Measurements from ENCODE around the gene TBC1D5. TPM values are rescaled to one million over a fixed set of nuclear protein-coding genes. Genes with fewer than 3 reads are reported as not detected.
"Not testable (repeated sequence)": the region's sequence is repeated elsewhere in the genome, so short reads cannot be mapped to it uniquely, and the experiment has no call there.

TBC1D5 gene, protein sequence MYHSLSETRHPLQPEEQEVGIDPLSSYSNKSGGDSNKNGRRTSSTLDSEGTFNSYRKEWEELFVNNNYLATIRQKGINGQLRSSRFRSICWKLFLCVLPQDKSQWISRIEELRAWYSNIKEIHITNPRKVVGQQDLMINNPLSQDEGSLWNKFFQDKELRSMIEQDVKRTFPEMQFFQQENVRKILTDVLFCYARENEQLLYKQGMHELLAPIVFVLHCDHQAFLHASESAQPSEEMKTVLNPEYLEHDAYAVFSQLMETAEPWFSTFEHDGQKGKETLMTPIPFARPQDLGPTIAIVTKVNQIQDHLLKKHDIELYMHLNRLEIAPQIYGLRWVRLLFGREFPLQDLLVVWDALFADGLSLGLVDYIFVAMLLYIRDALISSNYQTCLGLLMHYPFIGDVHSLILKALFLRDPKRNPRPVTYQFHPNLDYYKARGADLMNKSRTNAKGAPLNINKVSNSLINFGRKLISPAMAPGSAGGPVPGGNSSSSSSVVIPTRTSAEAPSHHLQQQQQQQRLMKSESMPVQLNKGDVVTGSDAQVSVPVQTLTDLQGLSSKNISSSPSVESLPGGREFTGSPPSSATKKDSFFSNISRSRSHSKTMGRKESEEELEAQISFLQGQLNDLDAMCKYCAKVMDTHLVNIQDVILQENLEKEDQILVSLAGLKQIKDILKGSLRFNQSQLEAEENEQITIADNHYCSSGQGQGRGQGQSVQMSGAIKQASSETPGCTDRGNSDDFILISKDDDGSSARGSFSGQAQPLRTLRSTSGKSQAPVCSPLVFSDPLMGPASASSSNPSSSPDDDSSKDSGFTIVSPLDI
- 10 to 100 TPM in 2 of 4 donors, 1 to 10 TPM in 2; 5.1 to 37.6 (median 12.4) TPM for polyA plus RNA-seq
- long read RNA-seq, donor 1: 0 reads
- long read RNA-seq, donor 2, partial matches to known transcripts: 7 of 7 reads
- long read RNA-seq, donor 2, other reads (novel, unspliced or antisense): 0 of 7 reads
- long read RNA-seq, donor 3: 0 reads
- long read RNA-seq, donor 4: 0 reads
- long read RNA-seq, donor 5, partial matches to known transcripts: 5 of 5 reads
- long read RNA-seq, donor 5, other reads (novel, unspliced or antisense): 0 of 5 reads
- long read RNA-seq, donor 6: 0 reads
- long read RNA-seq, donor 7: 0 reads
- long read RNA-seq, donor 8: 0 reads
- long read RNA-seq, donor 9: 0 reads
- long read RNA-seq, donor 10: 0 reads

DNA sequence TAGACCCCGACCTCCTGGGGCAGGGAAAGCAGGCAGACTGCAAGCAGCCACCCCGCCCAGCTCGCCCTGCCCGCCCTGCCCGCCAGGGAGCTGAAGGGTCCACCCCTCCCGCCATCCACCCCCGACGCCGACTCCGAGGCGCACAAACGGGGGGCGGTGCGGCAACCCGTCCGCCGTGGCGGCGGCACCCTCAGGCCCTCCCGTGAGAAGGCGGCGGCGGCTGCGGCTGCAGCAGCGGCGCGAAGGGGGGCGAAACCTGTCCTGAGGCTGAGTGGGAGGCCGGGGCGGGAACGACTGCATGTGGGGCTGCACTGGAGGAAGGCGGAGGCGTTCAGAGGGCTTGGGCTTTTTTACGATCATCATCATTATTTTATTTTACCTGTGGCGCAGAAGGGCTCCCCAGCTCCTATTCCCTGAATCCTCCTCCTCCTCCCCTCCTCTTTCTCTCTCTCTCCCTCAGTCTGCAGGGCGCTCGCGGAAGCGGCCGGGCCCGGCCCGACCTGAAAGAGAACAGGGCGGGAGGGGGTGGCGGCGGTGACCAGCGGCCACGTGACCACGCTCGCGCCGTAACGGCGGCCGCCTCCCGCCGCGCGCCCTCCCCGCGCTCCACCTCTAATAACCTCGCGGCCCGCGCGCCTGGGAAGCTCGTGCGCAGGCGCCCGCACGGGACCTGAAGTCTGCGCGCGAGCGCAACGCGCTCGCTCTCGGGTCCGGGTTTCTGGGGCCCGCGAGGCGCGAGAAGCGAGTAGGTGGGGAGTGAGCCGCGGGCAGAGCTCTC lies at the start of gene TBC1D5:
Gene TBC1D5 (minus strand): TSS at position 530 of the 778 bp plus-strand sequence. CDS start 234,061 bp downstream, outside the sequence.
- Histone ChIP-seq H3K27ac (ENCODE audit: low read depth in 1 of 3, low read length in 2 of 3) (peak within 1 kb of the TSS; percentile 95 to 98 (median 97)), H3K4me1 (ENCODE audit: control insufficient read depth in 3 of 3, insufficient read depth in 2 of 3, low read depth in 1 of 3, low read length in 2 of 3) (peaks cover 0 to 24% (median 7%) of the 10 kb centered on the region in 3 donors), H3K27me3 (ENCODE audit: control insufficient read depth in 3 of 3, insufficient read depth in 3 of 3, low read length in 3 of 3) (no peaks in the 10 kb centered on the region), H3K36me3 (ENCODE audit: control insufficient read depth in 3 of 3, insufficient read depth in 2 of 3, low read depth in 1 of 3, low read length in 3 of 3) (no peaks in the 10 kb centered on the region), H3K4me3 (ENCODE audit: low read depth in 1 of 3, low read length in 3 of 3) (peak within 1 kb of the TSS; percentile 76 to 82 (median 82)), H3K9me3 (ENCODE audit: control insufficient read depth in 2 of 2, insufficient read depth in 1 of 2, low read depth in 1 of 2, low read length in 1 of 2) (no peaks in the 10 kb centered on the region)
- FAIRE-seq (no peak), DNase-seq (peak; percentile 98 to 99)
- 0 to 1% (median 0%) methylated on average over 74 to 86 of the region's 86 CpGs for WGBS, 3 donors

DNA sequence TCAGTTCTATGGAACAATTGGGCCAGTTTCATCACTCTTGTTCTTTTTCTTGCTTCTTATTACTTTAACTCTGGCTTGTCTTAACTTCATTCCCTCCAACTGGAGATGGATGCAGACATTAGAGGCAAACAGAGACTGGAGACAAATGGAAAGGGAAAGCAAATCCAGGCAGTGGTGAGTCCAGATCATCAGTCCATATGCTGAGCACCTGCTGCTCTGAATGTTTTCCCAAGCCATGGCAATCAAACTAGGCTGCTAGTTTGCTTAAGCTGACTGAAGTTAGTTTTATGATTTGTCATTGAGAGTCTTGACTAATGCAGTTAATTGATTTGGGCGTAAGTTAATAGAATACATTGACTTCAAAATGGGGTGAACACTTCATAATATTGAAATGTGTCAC lies 41.0 kb upstream of the TBC1D5 start:
- FAIRE-seq (no peak), DNase-seq (peak; percentile 5 to 22)
- Histone ChIP-seq H3K27ac (ENCODE audit: low read depth in 1 of 3, low read length in 2 of 3) (no peak overlapping the region), H3K36me3 (ENCODE audit: control insufficient read depth in 3 of 3, insufficient read depth in 2 of 3, low read depth in 1 of 3, low read length in 3 of 3) (no peaks in the 10 kb centered on the region), H3K4me3 (ENCODE audit: low read depth in 1 of 3, low read length in 3 of 3) (no peak overlapping the region), H3K9me3 (ENCODE audit: control insufficient read depth in 2 of 2, insufficient read depth in 1 of 2, low read depth in 1 of 2, low read length in 1 of 2) (no peaks in the 10 kb centered on the region), H3K27me3 (ENCODE audit: control insufficient read depth in 3 of 3, insufficient read depth in 3 of 3, low read length in 3 of 3) (no peaks in the 10 kb centered on the region), H3K4me1 (ENCODE audit: control insufficient read depth in 3 of 3, insufficient read depth in 2 of 3, low read depth in 1 of 3, low read length in 2 of 3) (no peaks in the 10 kb centered on the region)
- WGBS, 3 donors: 54 to 80% (median 63%) methylated on average over 1 of the region's 1 CpG

DNA sequence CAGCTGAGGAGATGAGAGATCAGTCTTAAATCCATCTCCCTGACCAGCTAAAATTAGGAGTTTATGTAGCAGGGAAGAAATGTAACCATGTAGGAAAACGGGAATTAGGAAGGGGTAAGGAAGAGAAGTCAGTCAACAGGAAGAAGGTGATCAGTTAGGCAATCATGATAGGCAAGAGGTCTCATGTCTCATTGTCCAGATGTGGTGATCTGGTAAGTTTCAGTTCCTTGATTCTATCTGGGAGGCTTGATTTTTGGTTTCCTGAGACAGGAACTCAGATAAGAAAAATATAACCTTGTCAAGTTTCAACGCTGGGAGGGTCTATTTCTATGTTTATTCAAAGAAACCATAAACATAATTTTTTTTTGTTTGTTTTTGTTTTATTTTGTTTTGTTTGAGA lies 40.3 kb upstream of the TBC1D5 start:
- no peaks in the 10 kb centered on the region for H3K36me3 ChIP-seq (ENCODE audit: control insufficient read depth in 3 of 3, insufficient read depth in 2 of 3, low read depth in 1 of 3, low read length in 3 of 3)
- no peaks in the 10 kb centered on the region for H3K9me3 ChIP-seq (ENCODE audit: control insufficient read depth in 2 of 2, insufficient read depth in 1 of 2, low read depth in 1 of 2, low read length in 1 of 2)
- no peak overlapping the region for H3K4me3 ChIP-seq (ENCODE audit: low read depth in 1 of 3, low read length in 3 of 3)
- H3K27me3 ChIP-seq (ENCODE audit: control insufficient read depth in 3 of 3, insufficient read depth in 3 of 3, low read length in 3 of 3): no peaks in the 10 kb centered on the region
- no peaks in the 10 kb centered on the region for H3K4me1 ChIP-seq (ENCODE audit: control insufficient read depth in 3 of 3, insufficient read depth in 2 of 3, low read depth in 1 of 3, low read length in 2 of 3)
- FAIRE-seq (no peak), DNase-seq (no peak)
- 52 to 64% (median 54%) methylated on average over 2 of the region's 2 CpGs for WGBS, 3 donors
- H3K27ac ChIP-seq (ENCODE audit: low read depth in 1 of 3, low read length in 2 of 3): no peak overlapping the region

DNA sequence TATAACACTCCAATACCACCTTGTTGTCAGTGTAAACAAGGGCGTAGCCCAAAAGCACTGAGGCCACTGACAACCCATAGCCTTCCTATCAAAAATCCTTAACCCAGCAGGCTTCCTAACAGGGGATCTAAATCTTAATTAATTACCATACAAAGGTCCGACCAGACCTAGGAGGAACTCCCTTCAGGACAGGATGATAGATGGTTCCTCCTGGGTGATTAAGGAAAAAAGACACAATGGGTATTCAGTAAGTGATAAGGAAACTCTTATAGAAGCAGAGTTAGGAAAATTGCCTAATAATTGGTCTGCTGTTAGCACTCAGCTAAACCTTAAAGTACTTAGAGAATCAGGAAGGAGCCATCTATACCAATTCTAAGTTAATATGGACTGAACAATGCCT lies 37.9 kb upstream of the TBC1D5 start:
- not testable (repeated sequence) for H3K27me3 ChIP-seq (ENCODE audit: control insufficient read depth in 3 of 3, insufficient read depth in 3 of 3, low read length in 3 of 3); DNase-seq; H3K4me1 ChIP-seq (ENCODE audit: control insufficient read depth in 3 of 3, insufficient read depth in 2 of 3, low read depth in 1 of 3, low read length in 2 of 3); H3K27ac ChIP-seq (ENCODE audit: low read depth in 1 of 3, low read length in 2 of 3); H3K9me3 ChIP-seq (ENCODE audit: control insufficient read depth in 2 of 2, insufficient read depth in 1 of 2, low read depth in 1 of 2, low read length in 1 of 2); H3K4me3 ChIP-seq (ENCODE audit: low read depth in 1 of 3, low read length in 3 of 3); FAIRE-seq; H3K36me3 ChIP-seq (ENCODE audit: control insufficient read depth in 3 of 3, insufficient read depth in 2 of 3, low read depth in 1 of 3, low read length in 3 of 3)
- 48 to 61% (median 58%) methylated on average over 2 of the region's 2 CpGs for WGBS, 3 donors

DNA sequence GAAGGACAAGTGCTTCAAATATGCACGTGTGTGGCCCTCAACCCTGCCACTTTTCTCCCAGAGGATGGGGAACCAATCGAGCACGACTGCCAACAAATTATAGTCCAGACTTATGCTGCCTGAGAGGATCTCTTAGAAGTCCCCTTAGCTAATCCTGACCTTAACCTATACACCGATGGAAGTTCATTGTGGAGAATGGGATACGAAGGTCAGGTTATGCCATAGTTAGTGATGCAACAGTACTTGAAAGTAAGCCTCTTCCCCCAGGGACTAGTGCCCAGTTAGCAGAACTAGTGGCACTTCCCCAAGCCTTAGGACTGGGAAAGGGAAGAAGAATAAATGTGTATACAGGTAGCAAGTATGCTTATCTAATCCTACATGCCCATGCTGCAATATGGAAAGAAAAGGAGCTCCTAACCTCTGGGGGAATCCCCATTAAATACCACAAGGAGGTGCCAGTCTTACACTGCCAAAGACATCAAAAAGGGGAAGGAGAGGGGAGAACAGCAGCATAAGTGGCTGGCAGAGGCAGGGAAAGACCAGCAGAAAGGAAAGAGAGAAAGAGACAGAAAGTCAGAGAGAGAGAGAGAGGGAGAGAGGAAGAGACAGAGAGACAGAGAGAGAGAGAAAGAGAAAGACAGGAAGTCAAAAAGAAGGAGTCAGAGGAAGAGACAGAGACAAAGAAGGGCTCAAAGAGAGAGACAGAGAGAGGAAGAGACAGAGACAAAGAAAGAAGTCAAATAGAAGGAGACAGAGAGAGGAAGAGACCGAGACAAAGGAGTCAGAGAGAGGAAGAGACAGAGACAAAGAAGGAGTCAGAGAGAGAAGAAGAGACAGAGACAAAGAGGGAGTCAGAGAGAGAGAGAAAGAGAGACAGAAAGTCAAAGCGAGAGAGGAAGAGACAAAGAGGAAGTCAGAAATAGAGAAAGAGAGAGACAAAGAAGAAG lies 37.1 kb upstream of the TBC1D5 start:
- not testable (repeated sequence) for H3K27me3 ChIP-seq (ENCODE audit: control insufficient read depth in 3 of 3, insufficient read depth in 3 of 3, low read length in 3 of 3); FAIRE-seq; H3K27ac ChIP-seq (ENCODE audit: low read depth in 1 of 3, low read length in 2 of 3); H3K9me3 ChIP-seq (ENCODE audit: control insufficient read depth in 2 of 2, insufficient read depth in 1 of 2, low read depth in 1 of 2, low read length in 1 of 2); H3K4me3 ChIP-seq (ENCODE audit: low read depth in 1 of 3, low read length in 3 of 3); H3K4me1 ChIP-seq (ENCODE audit: control insufficient read depth in 3 of 3, insufficient read depth in 2 of 3, low read depth in 1 of 3, low read length in 2 of 3); DNase-seq; H3K36me3 ChIP-seq (ENCODE audit: control insufficient read depth in 3 of 3, insufficient read depth in 2 of 3, low read depth in 1 of 3, low read length in 3 of 3)
- WGBS, 3 donors: 80 to 86% (median 85%) methylated on average over 7 of the region's 7 CpGs

DNA sequence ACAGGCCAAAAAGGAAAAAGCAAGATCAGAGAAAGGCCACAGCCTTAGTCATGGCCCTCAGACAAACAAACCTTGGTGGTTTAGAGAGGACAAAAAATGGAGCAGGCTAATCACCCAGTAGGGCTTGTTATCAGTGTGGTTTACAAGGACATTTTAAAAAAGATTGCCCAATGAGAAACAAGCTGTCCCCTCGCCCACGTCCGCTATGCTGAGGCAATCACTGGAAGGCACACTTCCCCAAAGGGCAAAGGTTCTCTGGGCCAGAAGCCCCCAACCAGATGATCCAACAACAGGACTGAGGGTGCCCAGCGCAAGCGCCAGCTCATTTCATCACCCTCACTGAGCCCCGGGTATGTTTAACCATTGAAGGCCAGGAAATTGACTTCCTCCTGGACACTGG lies 34.9 kb upstream of the TBC1D5 start:
- H3K9me3 ChIP-seq (ENCODE audit: control insufficient read depth in 2 of 2, insufficient read depth in 1 of 2, low read depth in 1 of 2, low read length in 1 of 2); FAIRE-seq; H3K4me1 ChIP-seq (ENCODE audit: control insufficient read depth in 3 of 3, insufficient read depth in 2 of 3, low read depth in 1 of 3, low read length in 2 of 3); H3K27ac ChIP-seq (ENCODE audit: low read depth in 1 of 3, low read length in 2 of 3); H3K27me3 ChIP-seq (ENCODE audit: control insufficient read depth in 3 of 3, insufficient read depth in 3 of 3, low read length in 3 of 3); H3K4me3 ChIP-seq (ENCODE audit: low read depth in 1 of 3, low read length in 3 of 3); H3K36me3 ChIP-seq (ENCODE audit: control insufficient read depth in 3 of 3, insufficient read depth in 2 of 3, low read depth in 1 of 3, low read length in 3 of 3); DNase-seq: not testable (repeated sequence)
- 88 to 92% (median 89%) methylated on average over 6 of the region's 6 CpGs for WGBS, 3 donors

DNA sequence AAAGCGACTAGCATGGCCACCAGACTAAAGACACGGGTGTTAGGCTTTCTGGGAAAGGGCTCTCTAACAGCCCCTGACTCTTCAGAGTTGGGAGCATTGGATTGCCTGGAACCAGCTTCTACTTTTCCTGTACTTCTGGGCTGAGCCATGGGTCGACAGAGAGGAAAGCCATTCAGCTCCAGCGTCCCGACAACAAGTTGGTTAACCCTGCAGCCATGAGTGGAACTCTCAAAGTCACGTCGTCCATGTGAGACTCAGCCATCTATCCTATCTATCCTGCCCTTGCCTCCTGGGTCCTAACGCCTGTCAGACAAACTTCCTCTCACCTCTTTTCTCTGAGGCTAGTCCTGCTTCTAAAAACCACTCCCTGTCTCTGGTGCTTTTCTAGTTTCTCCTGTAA lies 32.6 kb upstream of the TBC1D5 start:
- Histone ChIP-seq H3K4me3 (ENCODE audit: low read depth in 1 of 3, low read length in 3 of 3) (no peak overlapping the region), H3K36me3 (ENCODE audit: control insufficient read depth in 3 of 3, insufficient read depth in 2 of 3, low read depth in 1 of 3, low read length in 3 of 3) (no peaks in the 10 kb centered on the region), H3K27me3 (ENCODE audit: control insufficient read depth in 3 of 3, insufficient read depth in 3 of 3, low read length in 3 of 3) (no peaks in the 10 kb centered on the region), H3K27ac (ENCODE audit: low read depth in 1 of 3, low read length in 2 of 3) (no peak overlapping the region), H3K4me1 (ENCODE audit: control insufficient read depth in 3 of 3, insufficient read depth in 2 of 3, low read depth in 1 of 3, low read length in 2 of 3) (no peaks in the 10 kb centered on the region), H3K9me3 (ENCODE audit: control insufficient read depth in 2 of 2, insufficient read depth in 1 of 2, low read depth in 1 of 2, low read length in 1 of 2) (no peaks in the 10 kb centered on the region)
- no peak for FAIRE-seq
- WGBS, 3 donors: 74 to 87% (median 82%) methylated on average over 8 of the region's 8 CpGs
- no peak for DNase-seq
